WTC11 (cell line): Measurements from ENCODE around the gene BLOC1S3. TPM values are rescaled to one million over a fixed set of nuclear protein-coding genes. Genes with fewer than 3 reads are reported as not detected.

Source experiments
- ATAC-seq: fragments of 200-7000 bp; cut with Tn5 transposase; 2 replicates; pipeline ENCODE4 v1.10.0; 2021; ENCODE audit warnings: mild to moderate bottlenecking, moderate library complexity
- CTCF ChIA-PET: fragments of 300-600 bp; sonication (Branson Sonifier 250); formaldehyde crosslinking; loops from one replicate; lab custom pipeline; 2021; ENCODE audit warnings: antibody characterized with exemption; lab: Charles Lee
- POLR2A ChIA-PET: fragments of 350-600 bp; sonication (Branson Sonifier 250); formaldehyde crosslinking; loops from one replicate; lab custom pipeline; 2021; ENCODE audit warnings: antibody characterized with exemption; lab: Charles Lee
- DNase-seq: peaks from one replicate; pipeline ENCODE4 v3.0.0; 2021; ENCODE audit warnings: low spot score
- H3K27ac Mint-ChIP-seq: 2 replicates; pipeline ENCODE4 v1.8.0; 2021; ENCODE audit warnings: mixed read lengths
- H3K27me3 Mint-ChIP-seq: 2 replicates; pipeline ENCODE4 v1.8.0; 2021; ENCODE audit warnings: low read depth, mild to moderate bottlenecking, moderate library complexity, mixed read lengths
- H3K36me3 Mint-ChIP-seq: 2 replicates; pipeline ENCODE4 v1.8.0; 2021; ENCODE audit warnings: mixed read lengths
- H3K4me1 Mint-ChIP-seq: 2 replicates; pipeline ENCODE4 v1.8.0; 2022; ENCODE audit warnings: mixed read lengths
- H3K4me3 Mint-ChIP-seq: 2 replicates; pipeline ENCODE4 v1.8.0; 2021; ENCODE audit warnings: mild to moderate bottlenecking, moderate library complexity, mixed read lengths
- H3K9me3 Mint-ChIP-seq: 2 replicates; pipeline ENCODE4 v1.8.0; 2021; ENCODE audit warnings: mixed read lengths
- ARID4B ChIP-seq: sonication (generic); formaldehyde crosslinking; IDR thresholded peaks from 2 replicates; pipeline ENCODE4 v1.8.0; 2023; ENCODE audit warnings: missing genetic modification reagents, mild to moderate bottlenecking, borderline replicate concordance
- FOXK1 ChIP-seq: sonication (generic); formaldehyde crosslinking; IDR thresholded peaks from 2 replicates; pipeline ENCODE4 v1.8.0; 2022; ENCODE audit warnings: mild to moderate bottlenecking, moderate library complexity, missing genetic modification reagents
- GABPB1 ChIP-seq: sonication (generic); formaldehyde crosslinking; IDR thresholded peaks from 2 replicates; pipeline ENCODE4 v1.8.1; 2023; ENCODE audit warnings: mild to moderate bottlenecking, missing genetic modification reagents
- HMGXB4 ChIP-seq: sonication (generic); formaldehyde crosslinking; IDR thresholded peaks from 2 replicates; pipeline ENCODE4 v1.8.1; 2023; ENCODE audit warnings: mild to moderate bottlenecking, moderate library complexity, missing genetic modification reagents
- MYBL2 ChIP-seq: sonication (generic); formaldehyde crosslinking; IDR thresholded peaks from 2 replicates; pipeline ENCODE4 v1.8.1; 2023; ENCODE audit warnings: mild to moderate bottlenecking, moderate library complexity, missing genetic modification reagents
- PRRX2 ChIP-seq: fragments of 250-450 bp; sonication (Bioruptor Pico); IDR thresholded peaks from 2 replicates; pipeline ENCODE4 v1.8.0; 2021; ENCODE audit warnings: mild to moderate bottlenecking
- RORB ChIP-seq: fragments of 250-450 bp; sonication (Bioruptor Pico); IDR thresholded peaks from 2 replicates; pipeline ENCODE4 v1.9.0; 2021; ENCODE audit warnings: mild to moderate bottlenecking
- SMAD3 ChIP-seq: sonication (generic); formaldehyde crosslinking; IDR thresholded peaks from 2 replicates; pipeline ENCODE4 v1.8.0; 2022; ENCODE audit warnings: missing genetic modification reagents, mild to moderate bottlenecking, borderline replicate concordance
- TP53 ChIP-seq: sonication (generic); formaldehyde crosslinking; IDR thresholded peaks from 2 replicates; pipeline ENCODE4 v1.8.1; 2023; ENCODE audit warnings: mild to moderate bottlenecking, missing genetic modification reagents
- ZSCAN18 ChIP-seq: fragments of 250-450 bp; sonication (Bioruptor Pico); IDR thresholded peaks from 2 replicates; pipeline ENCODE4 v2.1.2; 2022; ENCODE audit warnings: mild to moderate bottlenecking, moderate library complexity
- total RNA-seq: library from RNA; stranded (reverse); gene quantifications from 3 replicates; pipeline ENCODE4 v1.2.3, GENCODE V29; 2021
- TF ChIP-seq, protein P1 (sequence below): sonication (generic); formaldehyde crosslinking; IDR thresholded peaks from 2 replicates; pipeline ENCODE4 v1.8.0; 2023; ENCODE audit warnings: missing genetic modification reagents
- TF ChIP-seq, protein P2 (sequence below): fragments of 250-450 bp; sonication (Bioruptor Pico); IDR thresholded peaks from 2 replicates; pipeline ENCODE4 v1.9.0; 2021; ENCODE audit warnings: moderate library complexity, mild to moderate bottlenecking, inconsistent platforms, borderline replicate concordance
- TF ChIP-seq, protein P3 (sequence below): fragments of 250-450 bp; sonication (Bioruptor Pico); conservative IDR thresholded peaks from 2 replicates; pipeline ENCODE4 v1.9.0; 2021; ENCODE audit warnings: mild to moderate bottlenecking

Gene BLOC1S3
- total RNA-seq, 1 experiment from 2014 or later, result 10.0 TPM

DNA sequence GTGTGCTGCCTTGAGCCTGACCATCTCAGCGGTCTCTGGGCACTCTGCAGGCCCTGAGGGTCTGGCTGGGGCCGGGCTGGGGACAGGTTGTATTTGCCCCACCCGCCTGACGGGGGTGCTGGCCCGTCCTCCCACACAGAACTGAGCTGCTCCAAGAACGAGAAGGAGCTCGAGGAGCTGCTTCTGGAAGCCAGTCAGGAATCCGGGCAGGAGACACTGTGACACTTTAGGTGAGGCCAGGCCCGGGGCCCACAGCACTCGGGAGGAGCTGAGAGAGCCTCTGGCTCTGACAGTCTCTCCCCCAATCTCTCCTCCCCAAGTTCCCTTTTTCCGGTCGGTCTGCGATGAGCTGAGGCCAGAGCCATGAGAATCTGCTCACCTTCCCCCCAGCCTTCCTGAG is 32.3 kb upstream of the BLOC1S3 start (continued):
- TF ChIP-seq ARID4B, result no peak
- no peak for TF ChIP-seq SMAD3 (CRISPR knock-in tag)
- TF ChIP-seq PRRX2 (CRISPR knock-in tag), result no peak
- TF ChIP-seq, protein P1, sequence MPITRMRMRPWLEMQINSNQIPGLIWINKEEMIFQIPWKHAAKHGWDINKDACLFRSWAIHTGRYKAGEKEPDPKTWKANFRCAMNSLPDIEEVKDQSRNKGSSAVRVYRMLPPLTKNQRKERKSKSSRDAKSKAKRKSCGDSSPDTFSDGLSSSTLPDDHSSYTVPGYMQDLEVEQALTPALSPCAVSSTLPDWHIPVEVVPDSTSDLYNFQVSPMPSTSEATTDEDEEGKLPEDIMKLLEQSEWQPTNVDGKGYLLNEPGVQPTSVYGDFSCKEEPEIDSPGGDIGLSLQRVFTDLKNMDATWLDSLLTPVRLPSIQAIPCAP (CRISPR knock-in tag), result no peak

DNA sequence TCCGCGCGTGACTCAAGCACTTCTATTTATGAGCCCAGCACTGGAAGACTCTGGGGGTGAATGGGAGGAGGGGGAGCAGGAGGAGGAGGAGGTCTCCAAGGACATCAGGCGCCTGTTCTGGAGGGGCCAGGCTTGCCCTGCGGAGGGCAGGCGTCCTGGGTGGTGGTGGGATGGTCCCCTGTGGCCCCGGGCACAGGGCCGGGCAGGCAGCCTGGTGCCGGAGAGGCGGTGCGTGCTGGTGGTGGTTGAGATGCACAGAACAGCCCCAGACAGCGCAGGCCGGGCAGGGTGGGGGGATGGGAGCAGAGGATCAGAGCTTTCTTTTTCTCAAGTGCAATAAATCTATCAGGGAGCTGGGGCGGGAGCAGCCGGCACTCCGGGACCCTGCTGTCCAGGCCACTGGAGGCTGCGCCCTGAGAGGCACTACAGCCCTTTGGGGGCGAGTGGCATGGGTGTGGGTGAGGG is 31.8 kb upstream of the BLOC1S3 start:
- POLR2A ChIA-PET, result interaction anchor here (0.6 kb wide), 1 partner anchor 10 kb away, joined by 3 read pairs; no protein-coding TSS in a partner anchor
- ATAC-seq (no peak), DNase-seq (no peak)
- CTCF ChIA-PET, result interaction anchor here (0.8 to 3.2 kb wide), 9 partner anchors 10 to 41 kb away, joined by 3 to 20 read pairs (median 4); partner anchors contain the start of genes BLOC1S3 and TRAPPC6A
- no peak overlapping the region for H3K27ac Mint-ChIP-seq
- no peaks in the 10 kb centered on the region for H3K9me3 Mint-ChIP-seq
- no peak overlapping the region for H3K4me3 Mint-ChIP-seq
- H3K27me3 Mint-ChIP-seq, result peaks cover 9% of the 10 kb centered on the region
- TF ChIP-seq FOXK1 (no peak), ZSCAN18 (no peak), HMGXB4 (no peak), TP53 (CRISPR knock-in tag) (no peak), RORB (no peak), MYBL2 (no peak), GABPB1 (CRISPR knock-in tag) (no peak)
- TF ChIP-seq, protein P2, sequence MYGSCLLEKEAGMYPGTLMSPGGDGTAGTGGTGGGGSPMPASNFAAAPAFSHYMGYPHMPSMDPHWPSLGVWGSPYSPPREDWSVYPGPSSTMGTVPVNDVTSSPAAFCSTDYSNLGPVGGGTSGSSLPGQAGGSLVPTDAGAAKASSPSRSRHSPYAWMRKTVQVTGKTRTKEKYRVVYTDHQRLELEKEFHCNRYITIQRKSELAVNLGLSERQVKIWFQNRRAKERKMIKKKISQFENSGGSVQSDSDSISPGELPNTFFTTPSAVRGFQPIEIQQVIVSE (CRISPR knock-in tag), result no peak
- TF ChIP-seq, protein P3, sequence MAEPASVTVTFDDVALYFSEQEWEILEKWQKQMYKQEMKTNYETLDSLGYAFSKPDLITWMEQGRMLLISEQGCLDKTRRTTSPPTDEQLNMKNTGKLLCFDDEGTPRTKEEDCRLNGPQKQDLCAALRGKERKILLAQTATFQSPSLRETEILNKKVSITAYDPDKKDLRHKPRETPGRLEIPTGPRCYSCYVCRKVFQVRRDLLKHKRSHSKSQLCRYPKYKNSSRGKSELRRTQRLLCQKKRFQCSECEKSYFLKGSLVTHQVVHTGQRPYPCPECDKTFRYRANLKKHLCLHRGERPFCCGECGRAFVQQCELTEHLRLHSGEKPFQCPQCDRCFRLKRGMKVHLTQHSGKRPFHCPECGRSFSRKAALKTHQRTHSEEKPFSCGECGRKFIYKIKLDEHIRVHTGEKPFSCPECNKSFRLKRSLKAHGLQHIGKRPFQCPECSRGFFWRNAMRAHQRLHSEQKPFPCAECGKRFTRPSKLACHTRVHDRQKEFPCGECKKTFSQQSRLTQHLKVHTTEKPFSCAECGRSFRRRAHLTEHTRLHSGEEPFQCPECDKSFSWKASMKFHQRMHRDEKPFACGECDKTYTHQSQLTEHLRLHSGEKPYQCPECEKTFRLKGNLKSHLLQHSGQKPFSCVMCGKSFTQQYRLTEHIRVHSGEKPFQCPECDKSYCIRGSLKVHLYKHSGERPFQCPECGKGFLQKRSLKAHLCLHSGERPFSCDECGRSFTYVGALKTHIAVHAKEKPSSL (CRISPR knock-in tag), result no peak
- H3K4me1 Mint-ChIP-seq, result no peaks in the 10 kb centered on the region
- H3K36me3 Mint-ChIP-seq, result peaks cover 7% of the 10 kb centered on the region
